ENCODE measurements around the gene HACD4.
"Not testable (repeated sequence)": the region's sequence is repeated elsewhere in the genome, so short reads cannot be mapped to it uniquely, and the experiment has no call there.

HACD4 gene

GRCh38 chr9:21015995-21016394, 15.4 kb downstream of the HACD4 start:
- no peak for DNase-seq

GRCh38 chr9:21015129-21015815, 16.2 kb downstream of the HACD4 start:
- no peak for DNase-seq

- DNase-seq, result no peak
These were observed 29.4 kb downstream of the HACD4 start for GRCh38 chr9:21002040-21002439.

GRCh38 chr9:21001581-21001980, 29.9 kb downstream of the HACD4 start:
- no peak for DNase-seq

- no peak for DNase-seq
These were observed 33.9 kb downstream of the HACD4 start for GRCh38 chr9:20997503-20998076.

- no peak for DNase-seq
These were observed 34.6 kb downstream of the HACD4 start for GRCh38 chr9:20996809-20997208.

GRCh38 chr9:20995616-20996015, 35.8 kb downstream of the HACD4 start:
- DNase-seq, result no peak

- DNase-seq, result no peak
These were observed 37.0 kb downstream of the HACD4 start for GRCh38 chr9:20994486-20994885.

- DNase-seq, result peak; percentile 24
These were observed 40.6 kb downstream of the HACD4 start for GRCh38 chr9:20990867-20991266.

- no peak for DNase-seq
These were observed 41.5 kb downstream of the HACD4 start for GRCh38 chr9:20989923-20990341.

GRCh38 chr9:20988671-20989315, 42.6 kb downstream of the HACD4 start:
- no peak for DNase-seq

GRCh38 chr9:20988061-20988460, 43.4 kb downstream of the HACD4 start:
- DNase-seq, result no peak

GRCh38 chr9:20987521-20987920, 43.9 kb downstream of the HACD4 start:
- DNase-seq, result no peak

GRCh38 chr9:20985851-20986600, 45.4 kb downstream of the HACD4 start:
- DNase-seq, result no peak

GRCh38 chr9:20984506-20984905, 46.9 kb downstream of the HACD4 start:
- DNase-seq, result no peak

GRCh38 chr9:20981486-20981885, 50.0 kb downstream of the HACD4 start:
- DNase-seq, result no peak

GRCh38 chr9:20980832-20981455, 50.5 kb downstream of the HACD4 start:
- DNase-seq, result no peak

- DNase-seq, result no peak
These were observed 53.2 kb downstream of the HACD4 start for GRCh38 chr9:20978249-20978648.

- DNase-seq, result not testable (repeated sequence)
These were observed 57.1 kb downstream of the HACD4 start for GRCh38 chr9:20974191-20974938.

- not testable (repeated sequence) for DNase-seq
These were observed 58.0 kb downstream of the HACD4 start for GRCh38 chr9:20973246-20973947.

- no peak for DNase-seq
These were observed 58.8 kb downstream of the HACD4 start for GRCh38 chr9:20972684-20973083.

All from CD4-positive, alpha-beta T cell treated with Interferon gamma for 1 hour (primary cell).